ENCODE results near the gene TET3. TPM values are rescaled to one million over a fixed set of nuclear protein-coding genes. Genes with fewer than 3 reads are reported as not detected.

Gene TET3
- total RNA-seq (2021) (17.1 and 19.1 TPM in 2 replicates), Bru-seq, nascent RNA (percentile 84 among the genes with signal in this experiment), BruChase-seq, experiment 1, labeled RNA remaining after a 2-hour chase (percentile 81 among the genes with signal in this experiment), BruChase-seq, experiment 2, labeled RNA remaining after a 6-hour chase (percentile 84 among the genes with signal in this experiment)
- long read RNA-seq, partial matches to known transcripts = 1 of 4 reads
- long read RNA-seq, other reads (novel, unspliced or antisense) = 3 of 4 reads

DNA sequence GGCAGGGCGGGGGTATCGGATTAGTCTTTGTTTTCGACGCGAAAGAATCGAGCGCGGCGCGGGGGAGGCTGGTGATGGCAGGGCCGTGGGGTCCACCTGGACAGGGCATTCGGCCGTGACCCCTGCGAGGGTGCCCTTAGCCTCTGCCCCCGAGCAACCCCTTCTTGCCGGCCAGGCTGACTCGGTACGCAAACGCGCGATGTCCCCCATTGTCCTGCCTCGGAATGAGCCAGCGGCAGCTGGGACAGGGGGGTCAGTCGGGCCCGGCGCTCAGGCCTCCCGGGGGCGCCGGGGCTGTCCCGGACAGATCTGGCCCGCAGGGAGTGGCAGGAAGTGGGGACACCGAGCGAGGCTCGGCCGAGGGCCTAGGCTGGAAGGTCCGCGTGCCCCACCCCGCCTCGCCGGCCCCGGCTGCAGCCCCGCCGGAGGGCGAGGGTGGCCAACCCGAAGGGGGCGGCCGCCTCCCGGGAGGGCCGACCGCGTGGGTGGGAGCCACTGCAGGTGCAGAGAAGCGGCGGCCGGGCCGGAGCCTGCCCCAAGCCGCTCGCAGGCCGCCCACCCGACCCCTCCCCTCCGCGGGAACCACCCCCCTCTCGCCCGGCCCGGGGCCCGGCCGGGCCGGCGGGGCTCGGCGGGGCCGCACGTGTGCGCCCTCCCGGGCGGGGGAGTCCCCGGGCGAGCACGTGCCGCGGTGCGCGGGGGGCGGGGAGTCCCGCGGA lies at the start of gene TET3:
Gene TET3 (plus strand): TSS at position 708 of the 719 bp plus-strand sequence. CDS start 1,494 bp downstream, outside the sequence.
- peaks cover 15% of the 10 kb centered on the region for H4K20me1 ChIP-seq (ENCODE audit: insufficient read depth)
- peak within 1 kb of the TSS; percentile 93 for H3K27ac ChIP-seq
- peaks cover 7% of the 10 kb centered on the region; the same call in 1 of the 2 replicates for H3K9me3 ChIP-seq (ENCODE audit: insufficient read depth, low read depth)
- 0 out of 2 replicates have a peak, but pooled peaks cover 5% of the 10 kb centered on the region for H3K36me3 ChIP-seq (ENCODE audit: low read depth)
- BruUV-seq (replicated peaks) = TSS peak; percentile 15
- peaks cover 48% of the 10 kb centered on the region for H3F3A ChIP-seq (ENCODE audit: insufficient read depth, low read depth)
- peak within 1 kb of the TSS; percentile 88 for H3K4me2 ChIP-seq
- peaks cover 75% of the 10 kb centered on the region for H3K4me1 ChIP-seq (replicated peaks; ENCODE audit: insufficient read depth)
- CTCF ChIA-PET = no interaction called here
- H2AFZ ChIP-seq = peak within 1 kb of the TSS; percentile 85
- DNase-seq = peak in 1 of 2 experiments; percentile 43
- POLR2A ChIA-PET (ENCODE audit: unreplicated experiment) = no interaction called here
- TF ChIP-seq, protein P1, sequence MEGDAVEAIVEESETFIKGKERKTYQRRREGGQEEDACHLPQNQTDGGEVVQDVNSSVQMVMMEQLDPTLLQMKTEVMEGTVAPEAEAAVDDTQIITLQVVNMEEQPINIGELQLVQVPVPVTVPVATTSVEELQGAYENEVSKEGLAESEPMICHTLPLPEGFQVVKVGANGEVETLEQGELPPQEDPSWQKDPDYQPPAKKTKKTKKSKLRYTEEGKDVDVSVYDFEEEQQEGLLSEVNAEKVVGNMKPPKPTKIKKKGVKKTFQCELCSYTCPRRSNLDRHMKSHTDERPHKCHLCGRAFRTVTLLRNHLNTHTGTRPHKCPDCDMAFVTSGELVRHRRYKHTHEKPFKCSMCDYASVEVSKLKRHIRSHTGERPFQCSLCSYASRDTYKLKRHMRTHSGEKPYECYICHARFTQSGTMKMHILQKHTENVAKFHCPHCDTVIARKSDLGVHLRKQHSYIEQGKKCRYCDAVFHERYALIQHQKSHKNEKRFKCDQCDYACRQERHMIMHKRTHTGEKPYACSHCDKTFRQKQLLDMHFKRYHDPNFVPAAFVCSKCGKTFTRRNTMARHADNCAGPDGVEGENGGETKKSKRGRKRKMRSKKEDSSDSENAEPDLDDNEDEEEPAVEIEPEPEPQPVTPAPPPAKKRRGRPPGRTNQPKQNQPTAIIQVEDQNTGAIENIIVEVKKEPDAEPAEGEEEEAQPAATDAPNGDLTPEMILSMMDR (conservative IDR thresholded peaks at IDR 0.05) = no peak
- no peak for TF ChIP-seq EZH2 (IDR thresholded peaks at IDR 0.05; ENCODE audit: low read depth)
- no peaks in the 10 kb centered on the region for H3K27me3 ChIP-seq (ENCODE audit: insufficient read depth, low read depth)
- no peaks in the 10 kb centered on the region for H3K9me2 ChIP-seq (ENCODE audit: insufficient read depth)
- peaks cover 46% of the 10 kb centered on the region for H3K79me2 ChIP-seq (ENCODE audit: low read depth)
- intact Hi-C loops (cut with micrococcal nuclease; ENCODE audit: unreplicated experiment) = loop anchor here (10.0 kb wide), 1 partner anchor 160 kb away; the partner anchor contains the start of gene BOLA3
- H3K4me3 ChIP-seq = peak within 1 kb of the TSS; percentile 76

DNA sequence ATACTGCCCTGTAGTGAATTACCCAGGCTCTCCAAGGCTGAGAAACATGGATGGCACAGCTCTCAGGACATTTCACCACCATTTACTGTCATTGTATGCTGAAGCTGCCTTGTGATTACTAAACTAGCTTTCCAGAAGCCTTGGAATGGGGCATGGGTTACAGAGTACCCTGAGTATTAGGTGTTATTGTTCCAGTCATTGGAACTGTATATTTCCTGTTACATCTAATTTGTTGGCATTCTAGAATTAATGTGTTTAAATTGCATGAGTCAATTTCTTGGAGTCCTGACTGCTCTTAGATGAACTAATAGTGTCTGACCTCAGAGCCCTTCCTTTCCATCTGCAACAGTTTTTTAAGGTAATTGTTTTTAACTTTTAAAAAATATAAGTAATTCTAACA lies 49.1 kb upstream of the TET3 start:
- Histone ChIP-seq H3K9me2 (ENCODE audit: insufficient read depth) (no peaks in the 10 kb centered on the region), H2AFZ (no peak overlapping the region), H3K4me2 (no peak overlapping the region), H3K27ac (no peak overlapping the region), H3K27me3 (ENCODE audit: insufficient read depth, low read depth) (no peaks in the 10 kb centered on the region), H3F3A (ENCODE audit: insufficient read depth, low read depth) (no peaks in the 10 kb centered on the region; the same call in 1 of the 2 replicates), H3K4me1 (replicated peaks; ENCODE audit: insufficient read depth) (no peaks in the 10 kb centered on the region), H3K36me3 (ENCODE audit: low read depth) (peaks cover 20% of the 10 kb centered on the region), H3K9me3 (ENCODE audit: insufficient read depth, low read depth) (no peaks in the 10 kb centered on the region), H3K4me3 (no peak overlapping the region), H3K79me2 (ENCODE audit: low read depth) (peaks cover 93% of the 10 kb centered on the region), H4K20me1 (ENCODE audit: insufficient read depth) (peaks cover 93% of the 10 kb centered on the region)
- no peak for DNase-seq
- ChIA-PET POLR2A (ENCODE audit: unreplicated experiment) (interaction anchor here (0.6 kb wide), 1 partner anchor 29 kb away, joined by 3 read pairs; no protein-coding TSS in a partner anchor), CTCF (interaction anchor here (0.5 kb wide), 1 partner anchor 73 kb away, joined by 3 read pairs; no protein-coding TSS in a partner anchor)
- BruUV-seq (replicated peaks) = no TSS peak
- intact Hi-C loops (cut with micrococcal nuclease; ENCODE audit: unreplicated experiment) = no loop called here
- no peak for TF ChIP-seq EZH2 (IDR thresholded peaks at IDR 0.05; ENCODE audit: low read depth)
- TF ChIP-seq, protein P1 (conservative IDR thresholded peaks at IDR 0.05) = no peak

DNA sequence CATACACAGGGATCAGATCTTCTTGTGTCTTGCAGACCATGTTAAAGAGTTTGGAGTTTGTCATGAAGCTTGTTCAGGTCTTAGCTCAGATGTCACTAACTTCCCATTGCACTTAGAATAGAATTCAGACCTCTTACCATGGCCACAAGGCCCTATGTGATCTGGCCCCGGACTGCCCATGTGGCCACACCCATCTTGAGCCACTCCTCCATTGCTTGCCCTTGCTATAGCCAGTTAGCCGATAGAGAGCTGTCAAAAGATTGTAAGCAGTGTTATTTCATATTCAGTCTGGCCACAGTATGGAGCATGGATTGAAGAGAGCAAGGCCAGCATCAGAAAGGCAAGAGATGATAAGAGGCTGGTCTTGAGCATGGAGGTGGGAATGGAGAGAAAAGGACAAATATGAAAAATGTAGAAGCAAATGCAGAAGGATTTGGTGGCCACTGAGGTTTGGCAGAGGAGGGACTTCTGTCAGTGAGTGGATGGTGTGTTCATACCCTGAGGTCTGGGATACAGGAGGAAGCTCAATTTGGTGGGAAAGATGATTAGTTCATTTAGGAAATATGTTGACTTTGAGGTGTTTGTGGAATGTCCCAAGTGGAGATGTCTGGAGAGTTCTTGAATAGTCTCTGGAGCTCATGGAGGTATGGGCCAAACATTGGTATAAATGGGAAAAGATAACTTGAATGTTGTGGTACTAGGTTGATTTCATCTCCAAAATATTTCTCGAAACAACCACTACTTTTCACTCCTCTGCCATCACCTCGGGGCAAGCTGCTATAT lies 47.4 kb upstream of the TET3 start:
- POLR2A ChIA-PET (ENCODE audit: unreplicated experiment) = no interaction called here
- H3K9me2 ChIP-seq (ENCODE audit: insufficient read depth) = no peaks in the 10 kb centered on the region
- no peaks in the 10 kb centered on the region for H3K4me1 ChIP-seq (replicated peaks; ENCODE audit: insufficient read depth)
- no TSS peak for BruUV-seq (replicated peaks)
- peaks cover 88% of the 10 kb centered on the region for H3K79me2 ChIP-seq (ENCODE audit: low read depth)
- TF ChIP-seq EZH2 (IDR thresholded peaks at IDR 0.05; ENCODE audit: low read depth) = no peak
- TF ChIP-seq, protein P1 (conservative IDR thresholded peaks at IDR 0.05) = no peak
- intact Hi-C loops (cut with micrococcal nuclease; ENCODE audit: unreplicated experiment) = no loop called here
- H3K27ac ChIP-seq = no peak overlapping the region
- CTCF ChIA-PET = no interaction called here
- H3K36me3 ChIP-seq (ENCODE audit: low read depth) = peaks cover 25% of the 10 kb centered on the region
- H3K27me3 ChIP-seq (ENCODE audit: insufficient read depth, low read depth) = no peaks in the 10 kb centered on the region
- H3K4me3 ChIP-seq = no peak overlapping the region
- H2AFZ ChIP-seq = no peak overlapping the region
- DNase-seq = no peak
- no peaks in the 10 kb centered on the region; the same call in 1 of the 2 replicates for H3F3A ChIP-seq (ENCODE audit: insufficient read depth, low read depth)
- H3K4me2 ChIP-seq = no peak overlapping the region
- H3K9me3 ChIP-seq (ENCODE audit: insufficient read depth, low read depth) = no peaks in the 10 kb centered on the region
- peaks cover 92% of the 10 kb centered on the region for H4K20me1 ChIP-seq (ENCODE audit: insufficient read depth)
